ENCODE data around the gene HNRNPF.

DNA sequence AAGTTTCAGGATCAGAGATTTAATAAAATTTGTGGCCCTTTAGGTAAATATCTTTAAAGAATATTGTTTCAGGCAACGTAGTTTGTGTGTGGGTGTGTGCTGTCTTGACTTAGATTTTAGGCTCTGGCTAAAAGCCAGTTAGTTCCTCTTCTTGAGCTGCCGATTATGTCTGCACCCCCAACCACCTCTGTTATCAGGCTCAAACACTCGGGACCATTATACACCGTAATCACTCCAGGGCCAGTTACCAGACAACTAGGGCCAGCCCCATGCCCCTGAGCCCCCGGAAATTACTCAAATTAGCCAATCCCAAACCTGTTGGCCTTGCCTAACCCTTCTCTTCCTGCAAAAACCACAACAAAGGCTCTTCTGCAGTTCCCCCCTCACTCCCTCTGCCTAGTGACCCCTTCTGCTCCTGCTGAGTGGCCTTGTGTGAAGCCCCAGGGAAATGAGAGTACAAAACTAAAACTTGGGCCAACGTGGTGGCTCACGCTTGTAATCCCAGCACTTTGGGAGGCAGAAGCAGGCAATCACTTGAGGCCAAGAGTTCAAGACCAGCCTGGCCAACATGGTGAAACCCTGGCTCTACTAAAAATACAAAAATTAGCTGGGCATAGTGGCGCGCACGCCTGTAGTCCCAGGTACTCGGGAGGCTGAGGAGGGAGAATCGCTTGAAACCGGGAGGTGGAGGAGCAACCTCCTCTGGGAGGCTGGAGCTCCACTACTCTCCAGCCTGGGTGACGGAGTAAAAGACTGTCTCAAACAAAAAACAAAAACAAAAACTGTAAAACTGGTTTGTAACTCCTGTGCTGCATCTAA, 9.2 kb upstream of the HNRNPF start:
- TF ChIP-seq POLR2A (IDR thresholded peaks at IDR 0.05) (no peak), CTCF (IDR thresholded peaks at IDR 0.05) (no peak)

Measured in esophagus squamous epithelium (tissue), 4 donors.